ENCODE measurements around the gene ARID5B.

- TF ChIP-seq GATA3 (IDR thresholded peaks at IDR 0.05; ENCODE audit: low read depth, low read length): no peak
- TF ChIP-seq GATA2 (IDR thresholded peaks at IDR 0.05; ENCODE audit: low read depth, low read length): no peak
Observed at GRCh38 chr10:61894133-61894532, 7.4 kb upstream of the ARID5B start.
